ENCODE data around the gene BCL7A.
"Not testable (repeated sequence)": the region's sequence is repeated elsewhere in the genome, so short reads cannot be mapped to it uniquely, and the experiment has no call there.

The BCL7A gene

GRCh38 chr12:122056406-122056805 lies 34.7 kb downstream of the BCL7A start:
- not testable (repeated sequence) for DNase-seq

GRCh38 chr12:122057007-122057735 lies 35.5 kb downstream of the BCL7A start:
- no peak for DNase-seq

- DNase-seq: no peak
Observed at GRCh38 chr12:122057769-122058168, 36.1 kb downstream of the BCL7A start.

GRCh38 chr12:122058549-122059149 lies 37.0 kb downstream of the BCL7A start:
- DNase-seq: no peak

GRCh38 chr12:122059203-122059960 lies 37.7 kb downstream of the BCL7A start:
- no peak for DNase-seq

GRCh38 chr12:122060081-122060501 lies 38.4 kb downstream of the BCL7A start:
- DNase-seq: no peak

GRCh38 chr12:122061253-122061652 lies 39.6 kb downstream of the BCL7A start:
- DNase-seq: no peak

- DNase-seq: peak; percentile 35
Observed at GRCh38 chr12:122062832-122063693, 41.4 kb downstream of the BCL7A start.

GRCh38 chr12:122063694-122064024 lies 42.0 kb downstream of the BCL7A start:
- DNase-seq: no peak

GRCh38 chr12:122064025-122064777 lies 42.5 kb downstream of the BCL7A start:
- DNase-seq: peak; percentile 95

- DNase-seq: peak; percentile 17
Observed at GRCh38 chr12:122064780-122065588, 43.3 kb downstream of the BCL7A start.

GRCh38 chr12:122067548-122067947 lies 45.9 kb downstream of the BCL7A start:
- no peak for DNase-seq

- DNase-seq: no peak
Observed at GRCh38 chr12:122067966-122068365, 46.3 kb downstream of the BCL7A start.

GRCh38 chr12:122072031-122072970 lies 50.6 kb downstream of the BCL7A start:
- DNase-seq: peak; percentile 81

- no peak for DNase-seq
Observed at GRCh38 chr12:122073815-122074214, 52.1 kb downstream of the BCL7A start.

GRCh38 chr12:122076743-122077495 lies 55.2 kb downstream of the BCL7A start:
- DNase-seq: no peak

GRCh38 chr12:122078141-122079032 lies 56.7 kb downstream of the BCL7A start, which contains the start of gene MLXIP:
TSS of gene MLXIP (plus strand) at chr12:122078756. CDS start at chr12:122078854, 98 bp downstream.
- peak; percentile 92 for DNase-seq

- no peak for DNase-seq
Observed at GRCh38 chr12:122079033-122079531, 57.4 kb downstream of the BCL7A start.

Data from hematopoietic multipotent progenitor cell treated with erythropoietin and hydrocortisone succinate and interleukin-3 and kit ligand, for 8 days (in vitro differentiated cells).